Neuronal stem cell (in vitro differentiated cells): Measurements from ENCODE around the gene RAPGEF3.

Experiments
- DNase-seq: peaks from one replicate; pipeline ENCODE4 v3.0.0-alpha.2; 2013; ENCODE audit warnings: low spot score
- H2AFZ ChIP-seq: one replicate; pipeline ENCODE4 v1.6.1; 2013; ENCODE audit warnings: mild to moderate bottlenecking, low read length, inconsistent platforms
- H2AK5ac ChIP-seq: 2 replicates; pipeline ENCODE4 v1.6.1; 2013; ENCODE audit warnings: low read depth, mild to moderate bottlenecking, inconsistent platforms, low read length, moderate library complexity, mixed read lengths
- H2BK120ac ChIP-seq: 2 replicates; pipeline ENCODE4 v1.6.1; 2013; ENCODE audit warnings: low read depth, mild to moderate bottlenecking, inconsistent platforms, low read length, moderate library complexity, mixed read lengths
- H2BK12ac ChIP-seq: one replicate; pipeline ENCODE4 v1.6.1; 2013; ENCODE audit warnings: low read length, inconsistent platforms
- H2BK15ac ChIP-seq: 2 replicates; pipeline ENCODE4 v1.6.1; 2013; ENCODE audit warnings: mild to moderate bottlenecking, low read length, inconsistent platforms, mixed read lengths
- H2BK5ac ChIP-seq: one replicate; pipeline ENCODE4 v1.6.1; 2013; ENCODE audit warnings: inconsistent platforms, mild to moderate bottlenecking, low read length, moderate library complexity
- H3K14ac ChIP-seq: one replicate; pipeline ENCODE4 v1.6.1; 2013; ENCODE audit warnings: low read length, inconsistent platforms
- H3K18ac ChIP-seq: 2 replicates; pipeline ENCODE4 v1.6.1; 2013; ENCODE audit warnings: low read length, inconsistent platforms
- H3K23ac ChIP-seq: 2 replicates; pipeline ENCODE4 v1.6.1; 2013; ENCODE audit warnings: low read depth, mild to moderate bottlenecking, mixed read lengths, low read length, inconsistent platforms; ENCODE audit not compliant: poor library complexity
- H3K27ac ChIP-seq: replicated peaks from 3 replicates; pipeline ENCODE4 v1.5.1; 2013; ENCODE audit warnings: low read length, inconsistent platforms
- H3K27me3 ChIP-seq, 3 experiments: 2 replicates each; pipeline ENCODE4 v1.6.1; 2013; ENCODE audit warnings: low read length in 3 of 3, mild to moderate bottlenecking in 2 of 3, inconsistent platforms in 1 of 3, low read depth in 1 of 3, mixed read lengths in 1 of 3, moderate library complexity in 1 of 3; ENCODE audit not compliant: control insufficient read depth in 3 of 3, insufficient read depth in 3 of 3
- H3K36me3 ChIP-seq, 2 donors: replicated peaks in 1 of 2; 2 replicates each; pipeline ENCODE4 v1.6.1; 2013; ENCODE audit warnings: low read length in 2 of 2; ENCODE audit not compliant: control insufficient read depth in 2 of 2, insufficient read depth in 2 of 2
- H3K4ac ChIP-seq: 2 replicates; pipeline ENCODE4 v1.6.1; 2013; ENCODE audit warnings: inconsistent platforms, mild to moderate bottlenecking, low read length, moderate library complexity
- H3K4me1 ChIP-seq, 2 donors: 1 replicate in 1 of 2; 2 replicates in 1 of 2; pipeline ENCODE4 v1.6.1; 2013; ENCODE audit warnings: low read length in 2 of 2, low read depth in 1 of 2; ENCODE audit not compliant: control insufficient read depth in 2 of 2, insufficient read depth in 1 of 2
- H3K4me2 ChIP-seq: one replicate; pipeline ENCODE4 v1.6.1; 2013; ENCODE audit warnings: mild to moderate bottlenecking, low read length, inconsistent platforms; ENCODE audit not compliant: insufficient read depth, poor library complexity, severe bottlenecking
- H3K4me3 ChIP-seq, 2 donors: 2 replicates each; pipeline ENCODE4 v1.5.1; 2013; ENCODE audit warnings: low read length in 2 of 2, mild to moderate bottlenecking in 2 of 2, inconsistent platforms in 1 of 2, moderate library complexity in 1 of 2
- H3K79me1 ChIP-seq: one replicate; pipeline ENCODE4 v1.6.1; 2013; ENCODE audit warnings: low read depth, mild to moderate bottlenecking, inconsistent platforms, low read length, moderate library complexity
- H3K9ac ChIP-seq: one replicate; pipeline ENCODE4 v1.6.1; 2013; ENCODE audit warnings: mild to moderate bottlenecking, low read depth, low read length, inconsistent platforms; ENCODE audit not compliant: poor library complexity
- H3K9me3 ChIP-seq, 2 donors: replicated peaks in 1 of 2; 2 replicates each; pipeline versions ENCODE3 to v1.6.1; 2013; ENCODE audit warnings: low read length in 2 of 2, mild to moderate bottlenecking in 2 of 2, inconsistent platforms in 1 of 2, low read depth in 1 of 2, mixed read lengths in 1 of 2, moderate library complexity in 1 of 2; ENCODE audit not compliant: control insufficient read depth in 2 of 2, insufficient read depth in 1 of 2
- H4K8ac ChIP-seq: one replicate; pipeline ENCODE4 v1.6.1; 2013; ENCODE audit warnings: low read depth, mild to moderate bottlenecking, inconsistent platforms, low read length, moderate library complexity
- H4K91ac ChIP-seq: one replicate; pipeline ENCODE4 v1.6.1; 2013; ENCODE audit warnings: low read length, low read depth, mild to moderate bottlenecking, inconsistent platforms; ENCODE audit not compliant: poor library complexity
- WGBS, 2 donors: extraction: QIAGEN DNeasy Blood & Tissue Kit; methylation state at CpG; one replicate each; pipeline ENCODE4 v1.1.7; 2013; ENCODE audit warnings: missing lambda C conversion rate in 2 of 2, mixed read lengths in 1 of 2; ENCODE audit not compliant: insufficient read length in 2 of 2, insufficient replicate concordance in 1 of 2; ENCODE audit errors: extremely low coverage in 2 of 2; 5-methylcytosine and 5-hydroxymethylcytosine counted together

RAPGEF3 gene

DNA sequence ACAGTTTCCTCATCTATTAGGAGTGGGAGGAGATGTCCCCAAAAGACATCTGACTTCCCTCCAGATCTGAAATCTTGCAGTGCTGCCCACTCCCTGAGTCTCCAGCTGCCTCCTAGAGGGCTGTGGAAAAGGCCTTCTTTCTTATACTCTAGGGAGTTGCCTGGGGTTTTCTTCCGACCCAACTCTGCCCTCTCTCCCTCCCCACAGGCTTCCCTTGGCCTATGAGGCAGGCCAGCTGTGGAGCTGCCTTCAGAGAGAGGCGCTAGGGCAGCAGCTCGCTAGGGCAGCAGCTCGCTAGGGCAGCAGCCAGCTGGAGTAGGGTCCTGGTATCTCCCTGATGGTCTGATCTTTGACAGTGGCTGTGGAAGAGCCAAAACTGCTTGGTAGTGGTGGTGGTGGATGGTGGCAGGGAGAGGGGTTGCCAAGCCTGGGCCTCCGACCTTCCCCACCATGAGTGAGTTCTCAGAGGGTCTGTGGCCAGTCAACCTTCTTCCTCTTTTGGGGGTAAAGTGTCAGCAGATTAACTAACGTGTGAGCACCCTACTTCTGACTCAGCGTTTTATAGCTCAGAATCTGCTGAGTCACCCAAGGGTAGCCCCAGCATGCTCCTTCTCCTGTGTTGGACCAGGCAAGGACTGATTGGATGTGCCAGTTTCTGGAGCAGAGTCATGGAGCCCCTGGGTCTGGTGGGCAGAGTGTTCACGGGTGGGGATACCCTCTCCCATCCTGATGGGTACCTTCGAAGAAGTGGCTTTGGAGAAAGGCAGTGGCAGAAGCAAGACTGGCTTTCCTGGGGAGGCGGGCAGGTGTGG is 16.6 kb upstream of the RAPGEF3 start:
- no peaks in the 10 kb centered on the region for H3K79me1 ChIP-seq
- H2AK5ac ChIP-seq, result no peak overlapping the region
- no peak overlapping the region for H2BK120ac ChIP-seq
- H2AFZ ChIP-seq, result no peak overlapping the region
- no peak overlapping the region for H4K91ac ChIP-seq
- peaks cover 3 to 12% of the 10 kb centered on the region in 2 donors for H3K4me1 ChIP-seq
- H3K36me3 ChIP-seq, result peaks cover 0 to 1% of the 10 kb centered on the region in 2 donors
- no CpG with 5 or more reads among the region's 10 CpGs for WGBS, 2 donors
- no peak overlapping the region for H4K8ac ChIP-seq
- H2BK15ac ChIP-seq, result no peak overlapping the region
- H3K23ac ChIP-seq, result no peak overlapping the region
- H2BK5ac ChIP-seq, result no peak overlapping the region
- DNase-seq, result no peak
- H3K27me3 ChIP-seq, result peaks cover 0 to 5% (median 0%) of the 10 kb centered on the region in 3 experiments
- no peaks in the 10 kb centered on the region for H3K9me3 ChIP-seq
- H3K4ac ChIP-seq, result no peak overlapping the region
- H3K18ac ChIP-seq, result no peak overlapping the region
- H3K9ac ChIP-seq, result no peak overlapping the region
- no peak overlapping the region for H3K27ac ChIP-seq
- no peak overlapping the region for H3K4me3 ChIP-seq
- H3K14ac ChIP-seq, result no peak overlapping the region
- no peak overlapping the region for H3K4me2 ChIP-seq
- H2BK12ac ChIP-seq, result no peak overlapping the region

DNA sequence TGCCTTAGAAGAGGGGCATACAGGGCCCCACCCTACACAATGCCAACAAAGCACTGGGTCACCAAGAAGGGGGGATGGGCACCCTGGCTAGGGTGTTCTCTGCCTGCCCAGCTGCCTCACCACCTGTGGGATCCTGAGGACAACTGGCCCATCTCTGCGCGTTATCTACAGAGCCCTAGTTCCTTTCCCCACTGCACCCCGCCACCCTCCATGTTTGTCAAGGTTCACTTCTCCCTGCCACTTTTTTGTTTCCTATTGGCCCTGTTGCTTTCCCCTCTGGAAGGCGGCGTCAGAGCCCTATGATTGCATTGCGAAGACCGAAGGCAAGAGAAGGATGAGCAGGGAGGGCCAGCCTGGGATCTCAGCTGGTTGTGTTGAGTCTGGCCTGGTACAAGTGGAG is 16.0 kb upstream of the RAPGEF3 start:
- Histone ChIP-seq H3K18ac (no peak overlapping the region), H3K79me1 (no peaks in the 10 kb centered on the region), H2AK5ac (no peak overlapping the region), H3K4me3 (no peak overlapping the region), H3K9ac (no peak overlapping the region), H2AFZ (no peak overlapping the region), H3K14ac (no peak overlapping the region), H2BK15ac (no peak overlapping the region), H2BK12ac (no peak overlapping the region), H3K9me3 (no peaks in the 10 kb centered on the region), H3K23ac (no peak overlapping the region), H4K8ac (no peak overlapping the region), H3K27me3 (peaks cover 0 to 5% (median 0%) of the 10 kb centered on the region in 3 experiments), H2BK5ac (no peak overlapping the region), H3K27ac (no peak overlapping the region), H3K36me3 (no peaks in the 10 kb centered on the region), H3K4me1 (peaks cover 7 to 11% of the 10 kb centered on the region in 2 donors), H3K4me2 (no peak overlapping the region), H4K91ac (no peak overlapping the region), H2BK120ac (no peak overlapping the region), H3K4ac (no peak overlapping the region)
- no peak for DNase-seq
- no CpG with 5 or more reads among the region's 7 CpGs for WGBS, 2 donors

DNA sequence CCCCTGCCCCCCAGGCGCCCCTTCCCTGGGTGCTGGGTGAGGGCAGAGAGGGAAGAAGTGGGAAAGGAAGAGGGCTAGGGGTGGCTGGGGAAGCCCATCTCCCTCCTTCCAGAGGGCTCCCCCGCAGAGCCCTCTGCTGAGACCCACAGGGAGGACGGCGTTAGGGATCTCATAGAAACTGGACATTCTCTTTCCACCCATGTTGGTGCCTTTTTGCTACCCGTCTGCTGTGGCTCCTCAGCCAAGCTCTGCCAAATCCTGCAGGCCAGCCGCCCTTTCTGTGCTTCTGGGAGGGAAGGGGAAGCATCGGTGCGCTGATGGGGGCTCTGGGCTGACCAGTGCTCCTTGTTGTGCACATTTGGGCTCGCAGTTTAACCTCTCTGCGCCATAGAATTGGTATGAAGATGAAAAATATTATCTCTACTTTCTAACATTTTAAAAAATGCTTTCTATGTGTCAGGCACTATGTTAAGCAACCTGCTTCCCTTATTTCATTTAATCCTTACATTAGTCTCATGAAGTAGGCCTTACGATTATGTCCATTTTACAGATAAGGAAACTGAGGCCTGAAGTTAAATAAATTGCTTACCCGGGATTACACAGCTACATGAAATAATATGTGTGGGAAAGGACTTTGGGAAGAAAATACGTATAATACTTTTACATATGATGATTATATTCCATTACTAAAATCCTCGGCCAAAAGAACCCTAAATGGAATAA is 15.3 kb upstream of the RAPGEF3 start:
- WGBS, 2 donors, result no CpG with 5 or more reads among the region's 14 CpGs

More for the DNA sequence above, 15.3 kb upstream of the RAPGEF3 start:
- peak overlapping the region; percentile 9 for H2BK12ac ChIP-seq
- no peak overlapping the region for H2BK15ac ChIP-seq
- H3K79me1 ChIP-seq, result no peaks in the 10 kb centered on the region
- DNase-seq, result no peak
- H3K14ac ChIP-seq, result no peak overlapping the region
- no peak overlapping the region for H4K91ac ChIP-seq
- peak overlapping the region; percentile 69 to 95 for H3K4me3 ChIP-seq
- no peak overlapping the region for H2BK5ac ChIP-seq
- no peak overlapping the region for H2BK120ac ChIP-seq
- H3K4ac ChIP-seq, result peak overlapping the region; percentile 72
- peaks cover 0 to 5% (median 0%) of the 10 kb centered on the region in 3 experiments for H3K27me3 ChIP-seq
- peak overlapping the region; percentile 89 for H3K4me2 ChIP-seq
- peak overlapping the region; percentile 96 for H2AFZ ChIP-seq
- peak overlapping the region; percentile 57 for H2AK5ac ChIP-seq
- H3K9ac ChIP-seq, result peak overlapping the region; percentile 90
- peak overlapping the region; percentile 85 for H3K18ac ChIP-seq
- no peaks in the 10 kb centered on the region for H3K9me3 ChIP-seq
- peak overlapping the region; percentile 56 for H3K23ac ChIP-seq
- H3K27ac ChIP-seq, result no peak overlapping the region
- H3K36me3 ChIP-seq, result no peaks in the 10 kb centered on the region
- no peak overlapping the region for H4K8ac ChIP-seq
- peaks cover 9% of the 10 kb centered on the region in 2 donors for H3K4me1 ChIP-seq
